ENCODE results near the gene ARAP2.

The ARAP2 gene

GRCh38 chr4:36242629-36243354 is 1.5 kb downstream of the ARAP2 start:
- peak in 1 of 3 donors; percentile 38 for DNase-seq
- Histone ChIP-seq H3K36me3 (ENCODE audit: control insufficient read depth in 4 of 4, insufficient read depth in 4 of 4, low read length in 3 of 4) (no peaks in the 10 kb centered on the region), H3K4me1 (ENCODE audit: control extremely low read depth in 1 of 4, control insufficient read depth in 4 of 4, insufficient read depth in 4 of 4, low read length in 3 of 4) (peaks cover 8 to 43% (median 32%) of the 10 kb centered on the region in 4 experiments), H3K9me3 (ENCODE audit: control extremely low read depth in 1 of 5, control insufficient read depth in 4 of 5, insufficient read depth in 2 of 5, low read depth in 1 of 5, low read length in 4 of 5) (no peaks in the 10 kb centered on the region), H3K27me3 (replicated peaks in 2 of 5; ENCODE audit: control insufficient read depth in 4 of 5, insufficient read depth in 5 of 5, low read length in 4 of 5) (no peaks in the 10 kb centered on the region), H3K27ac (ENCODE audit: insufficient read depth in 1 of 2, low read depth in 1 of 2, low read length in 2 of 2, poor library complexity in 1 of 2, severe bottlenecking in 2 of 2) (peak overlapping the region; percentile 86 to 93), H3K4me3 (ENCODE audit: control insufficient read depth in 1 of 7, extremely low read depth in 1 of 7, insufficient read depth in 4 of 7, low read depth in 2 of 7, low read length in 6 of 7) (peak overlapping the region in 6 of 7 experiments; percentile 85 to 98 (median 90))
- POLR2A ChIA-PET: interaction anchor here (0.6 kb wide), 1 partner anchor 72 kb away, joined by 3 read pairs; no protein-coding TSS in a partner anchor
- 0% methylated on average over 2 of the region's 7 CpGs for WGBS (ENCODE audit: insufficient coverage)
- CTCF ChIA-PET: interaction anchor here (0.6 to 1.7 kb wide), 9 partner anchors 10 to 156 kb away, joined by 3 to 7 read pairs (median 3); no protein-coding TSS in a partner anchor

GRCh38 chr4:36241771-36242170 is 2.5 kb downstream of the ARAP2 start:
- Histone ChIP-seq H3K27me3 (replicated peaks in 2 of 5; ENCODE audit: control insufficient read depth in 4 of 5, insufficient read depth in 5 of 5, low read length in 4 of 5) (no peaks in the 10 kb centered on the region), H3K36me3 (ENCODE audit: control insufficient read depth in 4 of 4, insufficient read depth in 4 of 4, low read length in 3 of 4) (peaks cover 0 to 9% (median 3%) of the 10 kb centered on the region in 4 experiments), H3K27ac (ENCODE audit: insufficient read depth in 1 of 2, low read depth in 1 of 2, low read length in 2 of 2, poor library complexity in 1 of 2, severe bottlenecking in 2 of 2) (peak overlapping the region; percentile 48 to 93), H3K9me3 (ENCODE audit: control extremely low read depth in 1 of 5, control insufficient read depth in 4 of 5, insufficient read depth in 2 of 5, low read depth in 1 of 5, low read length in 4 of 5) (peaks cover 0 to 7% (median 3%) of the 10 kb centered on the region in 5 experiments), H3K4me3 (ENCODE audit: control insufficient read depth in 1 of 7, extremely low read depth in 1 of 7, insufficient read depth in 4 of 7, low read depth in 2 of 7, low read length in 6 of 7) (peak overlapping the region in 6 of 7 experiments; percentile 85 to 98 (median 90)), H3K4me1 (ENCODE audit: control extremely low read depth in 1 of 4, control insufficient read depth in 4 of 4, insufficient read depth in 4 of 4, low read length in 3 of 4) (peaks cover 9 to 45% (median 33%) of the 10 kb centered on the region in 4 experiments)
- CTCF ChIA-PET: interaction anchor here (1.7 kb wide), 1 partner anchor 9 kb away, joined by 7 read pairs; no protein-coding TSS in a partner anchor
- DNase-seq: peak; percentile 51 to 79 (median 72)
- WGBS (ENCODE audit: insufficient coverage): 0% methylated on average over 1 of the region's 2 CpGs
- POLR2A ChIA-PET: no interaction called here

GRCh38 chr4:36237366-36238313 is 6.7 kb downstream of the ARAP2 start:
- no peaks in the 10 kb centered on the region for H3K27me3 ChIP-seq (replicated peaks in 2 of 5; ENCODE audit: control insufficient read depth in 4 of 5, insufficient read depth in 5 of 5, low read length in 4 of 5)
- peaks cover 9 to 13% (median 11%) of the 10 kb centered on the region in 4 experiments for H3K36me3 ChIP-seq (ENCODE audit: control insufficient read depth in 4 of 4, insufficient read depth in 4 of 4, low read length in 3 of 4)
- H3K27ac ChIP-seq (ENCODE audit: insufficient read depth in 1 of 2, low read depth in 1 of 2, low read length in 2 of 2, poor library complexity in 1 of 2, severe bottlenecking in 2 of 2): no peak overlapping the region
- ChIA-PET CTCF (no interaction called here), POLR2A (no interaction called here)
- 75% methylated on average over 3 of the region's 4 CpGs for WGBS (ENCODE audit: insufficient coverage)
- DNase-seq: peak in 2 of 3 donors; percentile 50 to 51
- H3K9me3 ChIP-seq (ENCODE audit: control extremely low read depth in 1 of 5, control insufficient read depth in 4 of 5, insufficient read depth in 2 of 5, low read depth in 1 of 5, low read length in 4 of 5): peaks cover 0 to 14% (median 3%) of the 10 kb centered on the region in 5 experiments
- H3K4me1 ChIP-seq (ENCODE audit: control extremely low read depth in 1 of 4, control insufficient read depth in 4 of 4, insufficient read depth in 4 of 4, low read length in 3 of 4): peaks cover 7 to 28% (median 23%) of the 10 kb centered on the region in 4 experiments
- no peak overlapping the region for H3K4me3 ChIP-seq (ENCODE audit: control insufficient read depth in 1 of 7, extremely low read depth in 1 of 7, insufficient read depth in 4 of 7, low read depth in 2 of 7, low read length in 6 of 7)

GRCh38 chr4:36236159-36236558 is 8.2 kb downstream of the ARAP2 start:
- Histone ChIP-seq H3K27ac (ENCODE audit: insufficient read depth in 1 of 2, low read depth in 1 of 2, low read length in 2 of 2, poor library complexity in 1 of 2, severe bottlenecking in 2 of 2) (no peak overlapping the region), H3K4me3 (ENCODE audit: control insufficient read depth in 1 of 7, extremely low read depth in 1 of 7, insufficient read depth in 4 of 7, low read depth in 2 of 7, low read length in 6 of 7) (no peak overlapping the region), H3K4me1 (ENCODE audit: control extremely low read depth in 1 of 4, control insufficient read depth in 4 of 4, insufficient read depth in 4 of 4, low read length in 3 of 4) (peaks cover 4 to 14% (median 10%) of the 10 kb centered on the region in 4 experiments), H3K36me3 (ENCODE audit: control insufficient read depth in 4 of 4, insufficient read depth in 4 of 4, low read length in 3 of 4) (peaks cover 9 to 13% (median 11%) of the 10 kb centered on the region in 4 experiments), H3K27me3 (replicated peaks in 2 of 5; ENCODE audit: control insufficient read depth in 4 of 5, insufficient read depth in 5 of 5, low read length in 4 of 5) (no peaks in the 10 kb centered on the region), H3K9me3 (ENCODE audit: control extremely low read depth in 1 of 5, control insufficient read depth in 4 of 5, insufficient read depth in 2 of 5, low read depth in 1 of 5, low read length in 4 of 5) (peaks cover 0 to 14% (median 3%) of the 10 kb centered on the region in 5 experiments)
- POLR2A ChIA-PET: interaction anchor here (0.6 kb wide), 1 partner anchor 163 kb away, joined by 3 read pairs; no protein-coding TSS in a partner anchor
- DNase-seq: no peak
- CTCF ChIA-PET: interaction anchor here (0.6 to 1.1 kb wide), 2 partner anchors 48 to 1299 kb away, joined by 3 read pairs; no protein-coding TSS in a partner anchor
- WGBS (ENCODE audit: insufficient coverage): no CpG with 5 or more reads among the region's 2 CpGs

- H3K9me3 ChIP-seq (ENCODE audit: control extremely low read depth in 1 of 5, control insufficient read depth in 4 of 5, insufficient read depth in 2 of 5, low read depth in 1 of 5, low read length in 4 of 5): peaks cover 0 to 14% (median 3%) of the 10 kb centered on the region in 5 experiments
- WGBS (ENCODE audit: insufficient coverage): 95% methylated on average over 3 of the region's 3 CpGs
- peaks cover 9 to 13% (median 11%) of the 10 kb centered on the region in 4 experiments for H3K36me3 ChIP-seq (ENCODE audit: control insufficient read depth in 4 of 4, insufficient read depth in 4 of 4, low read length in 3 of 4)
- no peak overlapping the region for H3K4me3 ChIP-seq (ENCODE audit: control insufficient read depth in 1 of 7, extremely low read depth in 1 of 7, insufficient read depth in 4 of 7, low read depth in 2 of 7, low read length in 6 of 7)
- CTCF ChIA-PET: interaction anchor here (0.7 to 1.4 kb wide), 3 partner anchors 15 to 49 kb away, joined by 3 read pairs; no protein-coding TSS in a partner anchor
- H3K4me1 ChIP-seq (ENCODE audit: control extremely low read depth in 1 of 4, control insufficient read depth in 4 of 4, insufficient read depth in 4 of 4, low read length in 3 of 4): peaks cover 4 to 7% (median 5%) of the 10 kb centered on the region in 4 experiments
- H3K27me3 ChIP-seq (replicated peaks in 2 of 5; ENCODE audit: control insufficient read depth in 4 of 5, insufficient read depth in 5 of 5, low read length in 4 of 5): no peaks in the 10 kb centered on the region
- DNase-seq: no peak
- no peak overlapping the region for H3K27ac ChIP-seq (ENCODE audit: insufficient read depth in 1 of 2, low read depth in 1 of 2, low read length in 2 of 2, poor library complexity in 1 of 2, severe bottlenecking in 2 of 2)
- POLR2A ChIA-PET: interaction anchor here (0.6 to 1.7 kb wide), 2 partner anchors 9 to 162 kb away, joined by 3 to 8 read pairs; partner anchors contain the start of gene ARAP2
Measured at GRCh38 chr4:36235306-36235705, 9.0 kb downstream of the ARAP2 start.

- ChIA-PET CTCF (interaction anchor here (0.9 to 1.9 kb wide), 4 partner anchors 9 to 32 kb away, joined by 3 to 7 read pairs (median 3); partner anchors contain the start of gene ARAP2), POLR2A (interaction anchor here (1.7 kb wide), 1 partner anchor 11 kb away, joined by 8 read pairs; the partner anchor contains the start of gene ARAP2)
- peaks cover 9 to 13% (median 11%) of the 10 kb centered on the region in 4 experiments for H3K36me3 ChIP-seq (ENCODE audit: control insufficient read depth in 4 of 4, insufficient read depth in 4 of 4, low read length in 3 of 4)
- H3K27ac ChIP-seq (ENCODE audit: insufficient read depth in 1 of 2, low read depth in 1 of 2, low read length in 2 of 2, poor library complexity in 1 of 2, severe bottlenecking in 2 of 2): no peak overlapping the region
- 93% methylated on average over 3 of the region's 10 CpGs for WGBS (ENCODE audit: insufficient coverage)
- peaks cover 3 to 7% (median 4%) of the 10 kb centered on the region in 4 experiments for H3K4me1 ChIP-seq (ENCODE audit: control extremely low read depth in 1 of 4, control insufficient read depth in 4 of 4, insufficient read depth in 4 of 4, low read length in 3 of 4)
- peak overlapping the region in 1 of 7 experiments; percentile 4 for H3K4me3 ChIP-seq (ENCODE audit: control insufficient read depth in 1 of 7, extremely low read depth in 1 of 7, insufficient read depth in 4 of 7, low read depth in 2 of 7, low read length in 6 of 7)
- no peak for DNase-seq
- no peaks in the 10 kb centered on the region for H3K27me3 ChIP-seq (replicated peaks in 2 of 5; ENCODE audit: control insufficient read depth in 4 of 5, insufficient read depth in 5 of 5, low read length in 4 of 5)
- peaks cover 0 to 14% (median 3%) of the 10 kb centered on the region in 5 experiments for H3K9me3 ChIP-seq (ENCODE audit: control extremely low read depth in 1 of 5, control insufficient read depth in 4 of 5, insufficient read depth in 2 of 5, low read depth in 1 of 5, low read length in 4 of 5)
Measured at GRCh38 chr4:36233567-36234266, 10.6 kb downstream of the ARAP2 start.
